GM12873 (cell line): ENCODE data around the gene MMAB.

Source experiments
- CTCF ChIP-seq: IDR thresholded peaks from 2 replicates; pipeline ENCODE4 v1.5.1; 2012; ENCODE audit warnings: low read depth, mild to moderate bottlenecking, moderate library complexity, low read length, control low read depth; ENCODE audit not compliant: insufficient read depth; ENCODE audit errors: missing control alignments

The MMAB gene

DNA sequence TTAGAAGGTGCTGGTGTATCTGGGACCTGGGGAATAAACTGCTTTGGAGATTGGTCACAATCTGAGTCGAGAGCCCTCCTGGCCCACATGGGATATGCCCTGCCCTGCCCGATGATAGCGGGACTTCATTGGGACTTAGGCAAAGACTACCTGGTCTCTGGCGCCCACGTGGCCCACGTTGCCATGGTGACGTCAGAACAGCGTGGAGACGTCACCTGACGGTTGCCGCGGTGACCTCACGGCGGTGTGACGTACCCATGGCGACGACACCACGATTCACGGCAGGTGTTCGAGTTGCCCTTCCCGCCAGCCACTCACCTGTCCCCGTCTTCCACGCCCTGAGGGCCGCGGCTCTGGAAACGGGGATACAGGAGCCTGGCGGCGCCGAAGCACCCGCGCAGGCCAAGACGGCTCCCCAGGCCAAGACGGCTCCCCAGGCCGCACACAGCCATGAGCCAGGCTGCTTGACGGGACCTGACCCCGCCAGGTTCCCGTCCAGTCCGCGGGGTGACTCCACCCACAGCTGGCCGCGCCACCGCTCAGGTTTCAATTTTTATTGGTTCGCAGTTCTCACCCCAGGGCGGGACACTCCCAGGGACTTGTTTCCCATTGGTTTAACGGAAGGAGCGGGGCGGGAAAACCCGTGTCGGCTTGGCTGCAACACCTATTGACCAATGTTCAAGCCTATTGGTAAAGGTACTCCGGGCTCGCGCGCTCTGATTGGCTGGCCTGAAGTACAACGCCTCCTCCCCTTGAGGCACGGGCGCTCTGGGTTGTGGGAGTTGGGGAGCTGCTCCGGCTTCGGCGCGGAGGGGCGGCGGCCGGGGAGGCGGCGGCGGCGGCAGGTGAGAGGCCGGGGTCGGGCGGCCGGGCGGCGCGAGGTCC, at the start of gene MMAB, which contains the start of gene MVK:
Gene MMAB, minus strand, starts transcription at position 476 of the 885 bp plus-strand sequence. Its CDS starts 24 bp downstream, at position 452.
Gene MVK, plus strand, starts transcription at position 766 of the 885 bp plus-strand sequence. CDS start 1,029 bp downstream, outside the sequence.
- no peak for TF ChIP-seq CTCF

DNA sequence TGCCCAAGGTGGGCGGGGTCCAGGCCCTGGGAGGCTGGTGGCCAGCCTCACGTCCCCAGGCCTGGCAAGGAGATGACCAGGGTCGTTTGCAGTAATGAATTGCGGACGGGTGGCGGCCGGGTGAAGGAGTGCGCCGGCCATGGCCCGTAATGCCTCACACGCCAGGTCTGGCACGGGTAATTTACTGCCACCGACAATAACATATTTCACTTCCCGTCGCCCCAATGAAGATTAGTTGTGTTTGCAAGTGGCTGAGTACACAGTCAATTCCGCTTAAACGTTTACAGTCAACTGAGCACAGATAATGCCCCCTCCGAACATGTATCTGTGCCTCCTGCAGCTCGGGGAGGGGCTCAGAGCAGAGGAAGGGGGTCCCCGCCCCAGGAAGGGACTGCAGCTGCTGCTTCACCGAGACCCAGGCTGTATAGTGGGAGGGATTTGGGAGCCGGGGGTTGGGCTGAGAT, 48.6 kb upstream of the MMAB start:
- no peak for TF ChIP-seq CTCF

- TF ChIP-seq CTCF: no peak
Measured at GRCh38 chr12:109621211-109621694, 47.9 kb upstream of the MMAB start.

DNA sequence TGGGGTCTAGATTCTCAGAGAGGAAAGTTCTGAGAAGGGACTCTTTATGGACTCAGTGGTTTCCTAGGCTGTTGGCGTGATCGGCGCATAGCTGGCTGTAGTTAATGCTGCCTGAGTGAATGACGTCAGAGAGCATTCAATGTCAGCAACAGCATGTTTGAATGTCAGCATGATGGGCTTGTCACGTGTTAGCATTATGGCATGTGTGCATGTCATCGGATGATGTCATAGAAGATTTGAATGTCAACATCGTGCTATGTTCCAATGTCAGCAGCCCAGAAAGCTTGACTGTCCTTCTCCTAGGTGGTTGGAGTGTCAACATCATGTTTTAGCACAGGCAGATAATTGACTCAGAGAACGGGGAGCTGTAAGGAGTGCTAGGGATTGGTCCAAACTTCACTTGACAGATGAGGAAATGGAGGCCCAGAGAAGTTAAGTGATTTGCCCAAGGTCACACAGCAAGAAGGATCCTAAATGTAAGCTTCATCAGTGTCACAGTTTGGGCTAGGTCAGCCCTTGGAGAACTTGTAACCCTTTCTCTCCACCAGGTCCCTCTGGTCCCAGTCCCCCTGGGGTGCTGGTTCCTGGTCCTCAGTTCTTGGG, 45.8 kb upstream of the MMAB start:
- no peak for TF ChIP-seq CTCF

- TF ChIP-seq CTCF: no peak
Measured at GRCh38 chr12:109618082-109618481, 44.8 kb upstream of the MMAB start.

GRCh38 chr12:109617491-109617890, 44.2 kb upstream of the MMAB start:
- no peak for TF ChIP-seq CTCF
